ENCODE data around the gene EPOP.

The EPOP gene

DNA sequence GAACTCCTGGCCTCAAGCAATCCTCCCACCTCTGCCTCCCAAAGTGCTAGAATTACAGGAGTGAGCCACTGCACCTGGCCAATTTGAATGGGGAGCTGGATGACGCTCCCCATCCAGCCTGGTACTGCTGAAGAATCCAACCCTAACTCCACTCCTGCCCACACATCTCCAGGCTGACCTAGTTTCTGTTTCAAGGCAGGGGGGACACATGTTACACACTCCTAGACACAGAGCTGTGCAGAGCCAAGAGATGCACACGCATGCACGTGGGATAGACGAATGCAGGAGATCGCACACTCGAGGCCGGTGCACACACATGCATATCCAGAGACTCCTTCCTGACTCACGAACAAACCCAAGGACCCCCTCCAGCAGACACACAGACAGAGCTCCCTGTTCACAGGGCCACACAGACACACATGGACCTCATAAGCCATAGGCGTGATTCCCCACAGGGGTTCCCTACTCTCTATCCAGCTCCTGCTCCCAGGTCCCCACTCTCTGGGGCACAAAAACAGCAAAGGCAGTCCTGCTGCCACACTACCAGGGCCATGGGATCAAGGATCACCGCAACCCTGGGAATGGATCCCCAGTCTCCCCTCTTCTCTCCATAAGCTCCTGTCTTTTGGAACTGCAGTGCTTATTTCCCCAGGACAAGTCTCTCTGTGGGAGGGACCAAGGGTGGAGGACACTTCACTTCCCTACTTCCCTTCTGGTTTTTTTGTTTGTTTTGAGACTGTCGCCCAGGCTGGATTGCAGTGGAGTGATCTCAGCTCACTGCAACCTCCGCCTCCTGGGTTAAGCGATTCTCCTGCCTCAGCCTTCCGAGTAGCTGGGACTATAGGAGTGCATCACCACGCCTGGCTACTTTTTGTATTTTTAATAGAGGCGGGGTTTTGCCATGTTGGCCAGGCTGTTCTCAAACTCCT lies 14.4 kb downstream of the EPOP start:
- TF ChIP-seq, protein P1, sequence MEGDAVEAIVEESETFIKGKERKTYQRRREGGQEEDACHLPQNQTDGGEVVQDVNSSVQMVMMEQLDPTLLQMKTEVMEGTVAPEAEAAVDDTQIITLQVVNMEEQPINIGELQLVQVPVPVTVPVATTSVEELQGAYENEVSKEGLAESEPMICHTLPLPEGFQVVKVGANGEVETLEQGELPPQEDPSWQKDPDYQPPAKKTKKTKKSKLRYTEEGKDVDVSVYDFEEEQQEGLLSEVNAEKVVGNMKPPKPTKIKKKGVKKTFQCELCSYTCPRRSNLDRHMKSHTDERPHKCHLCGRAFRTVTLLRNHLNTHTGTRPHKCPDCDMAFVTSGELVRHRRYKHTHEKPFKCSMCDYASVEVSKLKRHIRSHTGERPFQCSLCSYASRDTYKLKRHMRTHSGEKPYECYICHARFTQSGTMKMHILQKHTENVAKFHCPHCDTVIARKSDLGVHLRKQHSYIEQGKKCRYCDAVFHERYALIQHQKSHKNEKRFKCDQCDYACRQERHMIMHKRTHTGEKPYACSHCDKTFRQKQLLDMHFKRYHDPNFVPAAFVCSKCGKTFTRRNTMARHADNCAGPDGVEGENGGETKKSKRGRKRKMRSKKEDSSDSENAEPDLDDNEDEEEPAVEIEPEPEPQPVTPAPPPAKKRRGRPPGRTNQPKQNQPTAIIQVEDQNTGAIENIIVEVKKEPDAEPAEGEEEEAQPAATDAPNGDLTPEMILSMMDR (IDR thresholded peaks at IDR 0.05; ENCODE audit: low read depth, low read length), result no peak
- no peak overlapping the region for H3K4me3 ChIP-seq (ENCODE audit: low read depth, low read length)

GRCh38 chr17:38659415-38659814 lies 15.3 kb downstream of the EPOP start:
- TF ChIP-seq, protein P1 (IDR thresholded peaks at IDR 0.05; ENCODE audit: low read depth, low read length), result no peak
- H3K4me3 ChIP-seq (ENCODE audit: low read depth, low read length), result no peak overlapping the region

- H3K4me3 ChIP-seq (ENCODE audit: low read depth, low read length), result no peak overlapping the region
- TF ChIP-seq, protein P1 (IDR thresholded peaks at IDR 0.05; ENCODE audit: low read depth, low read length), result no peak
Observed at GRCh38 chr17:38658741-38659345, 15.9 kb downstream of the EPOP start.

DNA sequence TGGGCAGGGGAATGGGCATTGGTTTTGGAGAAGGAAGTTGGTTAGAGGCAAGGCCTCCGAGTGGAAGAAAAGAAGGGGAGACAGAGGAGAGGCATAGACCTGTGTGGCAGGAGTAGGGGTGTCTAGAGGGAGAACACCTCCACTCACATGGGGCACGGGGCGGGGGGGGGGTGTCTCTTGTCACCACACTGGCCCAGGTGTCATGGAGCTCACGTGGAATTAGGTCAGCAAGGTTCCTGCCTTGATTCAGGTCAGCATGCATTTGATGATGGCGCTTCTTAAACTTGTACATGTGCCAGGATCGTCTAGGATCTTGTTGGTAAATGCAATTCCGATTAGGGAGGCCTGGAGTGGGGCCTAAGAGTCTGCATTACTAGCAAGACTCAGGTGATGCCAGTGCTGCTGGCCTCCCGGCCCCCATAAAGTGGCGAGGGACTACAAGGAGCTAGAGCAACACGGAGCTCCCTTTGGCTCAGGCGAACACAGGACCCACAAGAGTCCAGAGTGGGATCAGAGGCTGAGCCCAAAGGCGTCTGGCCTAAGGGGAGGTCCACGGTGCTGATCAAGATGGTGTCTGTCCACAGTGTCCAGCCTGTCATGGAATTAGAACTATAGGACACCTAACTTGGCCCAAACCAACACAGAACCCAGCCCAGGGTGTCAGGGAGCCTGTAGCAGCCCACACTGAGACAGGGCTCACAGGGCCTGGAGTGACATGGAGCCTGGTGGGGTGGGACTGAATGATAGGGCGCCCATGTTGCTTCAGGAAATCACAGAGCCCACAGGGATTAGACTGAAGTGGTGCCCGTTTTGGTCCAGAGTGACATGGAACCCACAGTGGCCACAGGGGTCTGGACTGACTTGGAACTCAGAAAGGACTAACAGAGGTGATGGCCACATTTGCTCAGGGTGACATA lies 16.7 kb downstream of the EPOP start:
- TF ChIP-seq, protein P1 (IDR thresholded peaks at IDR 0.05; ENCODE audit: low read depth, low read length), result no peak
- no peak overlapping the region for H3K4me3 ChIP-seq (ENCODE audit: low read depth, low read length)

DNA sequence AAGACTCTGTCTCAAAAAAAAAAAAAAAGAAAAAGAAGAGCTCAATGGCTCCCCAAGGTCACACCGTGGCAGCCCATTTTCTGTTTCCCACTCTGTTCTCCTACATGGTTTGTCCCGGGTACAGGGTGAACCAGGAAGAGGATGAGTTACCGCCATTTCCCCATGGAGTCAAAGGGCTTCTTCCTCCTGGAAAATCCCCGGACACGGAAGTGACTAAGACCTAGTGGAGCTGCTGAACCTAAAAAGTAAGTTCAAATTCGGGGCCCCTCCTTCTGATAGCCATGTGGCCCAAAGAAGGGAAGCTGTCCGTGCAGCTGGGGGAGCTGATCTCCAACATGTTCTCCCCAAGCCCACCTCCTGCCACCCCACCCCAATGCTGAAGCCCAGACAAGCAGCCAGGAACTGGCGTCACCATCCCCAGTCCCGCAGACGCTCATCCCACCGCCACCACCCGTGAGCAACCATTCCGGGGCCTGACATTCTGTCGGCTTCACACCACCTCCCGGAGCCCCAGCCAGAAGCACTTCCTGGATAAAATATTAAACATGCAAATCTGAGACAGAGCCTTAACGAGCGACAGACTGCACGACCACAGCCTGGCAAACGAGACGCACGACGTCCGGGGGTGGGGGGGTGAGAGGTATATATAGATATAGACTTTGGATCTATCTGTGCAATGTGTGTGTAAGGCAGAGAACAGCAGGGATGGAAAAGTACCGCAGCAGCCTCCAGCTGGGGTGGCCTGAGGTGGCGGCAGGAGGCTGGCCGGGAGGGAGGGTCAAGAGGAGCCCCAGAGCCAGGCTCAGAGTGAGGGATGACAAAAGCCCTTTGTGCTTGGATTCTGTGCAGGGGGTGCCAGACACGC lies 17.6 kb downstream of the EPOP start:
- H3K4me3 ChIP-seq (ENCODE audit: low read depth, low read length), result no peak overlapping the region
- TF ChIP-seq, protein P1 (IDR thresholded peaks at IDR 0.05; ENCODE audit: low read depth, low read length), result no peak
